Renal cortex interstitium (tissue), 11 donors: Measurements from ENCODE around the gene SUSD6. TPM values are rescaled to one million over a fixed set of nuclear protein-coding genes. Genes with fewer than 3 reads are reported as not detected.
"Not testable (repeated sequence)": the region's sequence is repeated elsewhere in the genome, so short reads cannot be mapped to it uniquely, and the experiment has no call there.

Experiments
- DNase-seq, 11 donors: peaks; one replicate each; pipeline ENCODE4 v3.0.0-alpha.2; 2013; ENCODE audit warnings: low read depth in 9 of 11, low spot score in 4 of 11; ENCODE audit errors: extremely low read depth in 1 of 11
- polyA plus RNA-seq, 3 donors: library from polyadenylated mRNA; unstranded; fragments of 120-200 nt; gene quantifications; one replicate each; pipeline ENCODE4 v1.2.1, GENCODE V29; 2013; ENCODE audit not compliant: insufficient read length in 3 of 3

Gene SUSD6
- polyA plus RNA-seq, 3 donors: 19.4 to 22.8 (median 19.8) TPM

GRCh38 chr14:69581316-69581935 is 30.0 kb upstream of the SUSD6 start:
- DNase-seq: no peak

GRCh38 chr14:69582212-69582611 is 29.2 kb upstream of the SUSD6 start:
- no peak for DNase-seq

GRCh38 chr14:69582829-69583228 is 28.6 kb upstream of the SUSD6 start:
- no peak for DNase-seq

- DNase-seq: no peak
Observed at GRCh38 chr14:69584389-69584788, 27.0 kb upstream of the SUSD6 start.

- no peak for DNase-seq
Observed at GRCh38 chr14:69586404-69586803, 25.0 kb upstream of the SUSD6 start.

- DNase-seq: no peak
Observed at GRCh38 chr14:69587389-69587788, 24.0 kb upstream of the SUSD6 start.

- no peak for DNase-seq
Observed at GRCh38 chr14:69591317-69591716, 20.1 kb upstream of the SUSD6 start.

- DNase-seq: no peak
Observed at GRCh38 chr14:69593018-69593677, 18.2 kb upstream of the SUSD6 start.

GRCh38 chr14:69594846-69595245 is 16.6 kb upstream of the SUSD6 start:
- DNase-seq: no peak

- DNase-seq: no peak
Observed at GRCh38 chr14:69595336-69595735, 16.1 kb upstream of the SUSD6 start.

- not testable (repeated sequence) for DNase-seq
Observed at GRCh38 chr14:69599431-69599830, 12.0 kb upstream of the SUSD6 start.

- DNase-seq: no peak
Observed at GRCh38 chr14:69600304-69600891, 11.0 kb upstream of the SUSD6 start.

- no peak for DNase-seq
Observed at GRCh38 chr14:69605738-69606137, 5.7 kb upstream of the SUSD6 start.

GRCh38 chr14:69606258-69607184 is 4.9 kb upstream of the SUSD6 start:
- DNase-seq: no peak

- DNase-seq: no peak
Observed at GRCh38 chr14:69610020-69610873, 1.1 kb upstream of the SUSD6 start.

GRCh38 chr14:69610874-69611171 is 573 bp upstream of the SUSD6 start:
- DNase-seq: no peak

- DNase-seq: no peak
Observed at GRCh38 chr14:69612014-69612782, 802 bp downstream of the SUSD6 start.

GRCh38 chr14:69612783-69613130 is 1.4 kb downstream of the SUSD6 start:
- no peak for DNase-seq
